SJSA1 (cell line): Measurements from ENCODE around the gene TBC1D8. TPM values are rescaled to one million over a fixed set of nuclear protein-coding genes. Genes with fewer than 3 reads are reported as not detected.

Source experiments
- DNase-seq, 2 experiments: peaks; one replicate each; pipeline ENCODE4 v3.0.0-alpha.2; 2015 to 2020; ENCODE audit warnings: low spot score in 2 of 2, low read depth in 1 of 2
- H3K27ac ChIP-seq: fragments of 250-450 bp; sonication (Bioruptor Pico); 2 replicates; pipeline ENCODE4 v1.5.1; 2020; ENCODE audit warnings: mild to moderate bottlenecking, moderate library complexity
- H3K27me3 ChIP-seq: fragments of 250-450 bp; sonication (Bioruptor Pico); replicated peaks from 2 replicates; pipeline ENCODE4 v1.5.1; 2020; ENCODE audit warnings: mild to moderate bottlenecking, moderate library complexity
- H3K36me3 ChIP-seq: fragments of 250-450 bp; sonication (Bioruptor Pico); 2 replicates; pipeline ENCODE4 v1.5.1; 2020; ENCODE audit warnings: mild to moderate bottlenecking
- H3K4me1 ChIP-seq: fragments of 250-450 bp; sonication (Bioruptor Pico); replicated peaks from 2 replicates; pipeline ENCODE4 v1.6.1; 2021; ENCODE audit warnings: mild to moderate bottlenecking
- H3K4me3 ChIP-seq: fragments of 250-450 bp; sonication (Bioruptor Pico); 2 replicates; pipeline ENCODE4 v1.5.1; 2020; ENCODE audit warnings: mild to moderate bottlenecking
- H3K9me3 ChIP-seq: fragments of 250-450 bp; sonication (Bioruptor Pico); replicated peaks from 2 replicates; pipeline ENCODE4 v1.5.1; 2020; ENCODE audit warnings: mild to moderate bottlenecking
- total RNA-seq: library from RNA; depleted of rRNA; stranded (reverse); fragments of >200 nt; shearing (Covaris generic); gene quantifications from 2 replicates; pipeline ENCODE4 v1.2.3, GENCODE V29; 2014

Gene TBC1D8
- total RNA-seq, 1 experiment from 2014 or later, result 18.6 TPM

DNA sequence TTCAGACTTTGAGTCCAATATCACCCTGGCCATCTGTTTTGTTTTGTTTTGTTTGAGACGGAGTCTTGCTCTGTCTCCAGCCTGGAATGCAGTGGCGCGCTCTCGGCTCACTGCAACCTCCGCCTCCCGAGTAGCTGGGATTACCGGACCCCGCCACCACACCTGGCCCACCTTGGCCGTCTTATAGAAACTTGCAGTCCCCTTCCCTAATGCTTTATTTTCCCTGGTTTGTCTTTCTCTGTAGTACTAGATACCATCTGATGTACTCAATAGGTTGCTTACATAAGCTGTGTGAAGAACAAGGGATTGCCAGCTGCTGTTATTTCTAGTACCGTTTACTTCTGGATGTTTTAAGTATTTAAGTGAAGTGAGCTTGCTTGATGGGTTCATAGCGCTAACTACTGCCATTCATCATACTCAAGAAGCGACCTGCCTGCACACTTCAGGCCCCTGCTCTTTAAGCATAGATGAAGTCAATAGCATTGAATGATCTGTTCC is 147.9 kb downstream of the TBC1D8 start:
- H3K9me3 ChIP-seq, result no peaks in the 10 kb centered on the region
- peak overlapping the region; percentile 77 for H3K4me3 ChIP-seq
- DNase-seq, result peak in 1 of 2 experiments; percentile 41
- H3K36me3 ChIP-seq, result peaks cover 61% of the 10 kb centered on the region
- H3K27me3 ChIP-seq, result no peaks in the 10 kb centered on the region
- H3K4me1 ChIP-seq, result peaks cover 14% of the 10 kb centered on the region
- peak overlapping the region; percentile 81; the same call in 1 of the 2 replicates for H3K27ac ChIP-seq

DNA sequence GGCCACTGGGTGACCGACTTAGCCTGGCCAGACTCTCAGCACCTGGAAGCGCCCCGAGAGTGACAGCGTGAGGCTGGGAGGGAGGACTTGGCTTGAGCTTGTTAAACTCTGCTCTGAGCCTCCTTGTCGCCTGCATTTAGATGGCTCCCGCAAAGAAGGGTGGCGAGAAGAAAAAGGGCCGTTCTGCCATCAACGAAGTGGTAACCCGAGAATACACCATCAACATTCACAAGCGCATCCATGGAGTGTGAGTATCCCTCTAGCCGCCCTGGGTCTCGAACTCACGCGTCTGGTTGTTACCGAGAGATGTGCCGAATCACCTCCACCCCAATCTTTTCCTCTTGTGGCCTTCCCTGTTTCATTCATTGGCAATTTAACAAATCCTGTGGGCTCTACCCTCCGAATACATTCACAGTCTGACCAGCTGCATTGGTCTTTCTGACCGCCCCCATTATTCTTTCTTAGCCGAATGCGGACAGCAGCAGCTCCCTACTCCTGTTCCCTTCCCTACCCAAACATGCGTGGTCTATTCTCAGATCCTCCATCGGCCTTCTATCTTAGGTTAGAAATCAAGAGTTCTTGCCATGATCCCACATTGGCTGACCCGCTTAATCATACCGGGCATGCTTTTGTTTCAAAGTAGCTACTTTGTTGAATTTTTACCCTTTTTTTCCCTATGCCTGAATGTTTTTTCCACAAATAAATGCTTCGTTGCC is 148.5 kb downstream of the TBC1D8 start:
- H3K9me3 ChIP-seq, result no peaks in the 10 kb centered on the region
- H3K27me3 ChIP-seq, result no peaks in the 10 kb centered on the region
- peak overlapping the region; percentile 81 for H3K27ac ChIP-seq
- peaks cover 55% of the 10 kb centered on the region for H3K36me3 ChIP-seq
- H3K4me1 ChIP-seq, result peaks cover 14% of the 10 kb centered on the region
- peak overlapping the region; percentile 77 for H3K4me3 ChIP-seq
- DNase-seq, result peak in 1 of 2 experiments; percentile 41

DNA sequence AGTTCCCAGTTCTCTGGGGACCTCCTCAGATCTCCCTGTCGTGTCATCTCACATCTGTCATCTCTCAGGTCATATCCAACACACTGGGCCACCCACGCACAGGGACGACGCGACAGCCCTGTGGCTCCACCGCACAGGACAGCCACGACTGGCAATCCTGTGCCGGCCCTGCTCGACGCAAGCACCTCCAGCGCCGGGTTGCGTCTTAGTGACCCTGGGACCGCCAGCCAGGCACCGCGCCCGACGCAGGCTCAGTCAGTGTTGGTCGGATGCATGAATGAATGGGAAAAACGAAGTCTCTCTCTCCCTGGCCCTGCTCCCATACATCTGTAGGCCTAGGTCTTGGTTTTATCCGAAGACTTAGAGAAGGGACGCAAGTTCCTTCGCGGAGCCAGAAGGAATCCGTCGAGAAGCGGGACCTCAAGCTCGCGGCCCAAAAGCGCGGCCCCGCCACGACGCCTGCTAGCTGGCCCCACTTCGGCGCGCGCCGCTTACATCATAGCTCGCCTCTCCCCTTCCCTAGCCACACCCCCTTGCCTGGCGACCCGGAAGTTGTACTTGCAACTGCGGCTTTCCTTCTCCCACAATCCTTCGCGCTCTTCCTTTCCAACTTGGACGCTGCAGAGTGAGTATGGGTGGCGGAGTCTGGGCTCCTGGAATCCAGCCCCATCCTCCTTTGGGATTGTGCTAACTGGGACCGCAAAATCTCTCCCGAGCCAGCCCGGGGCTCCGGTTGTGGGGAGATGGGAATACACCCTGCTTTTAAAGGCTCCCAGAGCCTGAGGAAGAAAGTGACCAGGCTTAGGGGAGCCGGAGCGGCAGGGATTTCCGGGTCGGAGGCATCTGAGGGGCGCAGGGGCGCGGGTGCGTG is 149.3 kb downstream of the TBC1D8 start, which contains the start of gene RPL31:
RPL31 (plus strand) TSS at position 599 of the 871 bp plus-strand sequence. CDS start 413 bp downstream, outside the sequence.
- peak within 1 kb of the TSS; percentile 81 for H3K27ac ChIP-seq
- peaks cover 47% of the 10 kb centered on the region for H3K36me3 ChIP-seq
- no peaks in the 10 kb centered on the region for H3K27me3 ChIP-seq
- H3K4me1 ChIP-seq, result peaks cover 14% of the 10 kb centered on the region
- H3K9me3 ChIP-seq, result no peaks in the 10 kb centered on the region
- peak within 1 kb of the TSS; percentile 77 for H3K4me3 ChIP-seq
- peak; percentile 95 to 98 for DNase-seq

DNA sequence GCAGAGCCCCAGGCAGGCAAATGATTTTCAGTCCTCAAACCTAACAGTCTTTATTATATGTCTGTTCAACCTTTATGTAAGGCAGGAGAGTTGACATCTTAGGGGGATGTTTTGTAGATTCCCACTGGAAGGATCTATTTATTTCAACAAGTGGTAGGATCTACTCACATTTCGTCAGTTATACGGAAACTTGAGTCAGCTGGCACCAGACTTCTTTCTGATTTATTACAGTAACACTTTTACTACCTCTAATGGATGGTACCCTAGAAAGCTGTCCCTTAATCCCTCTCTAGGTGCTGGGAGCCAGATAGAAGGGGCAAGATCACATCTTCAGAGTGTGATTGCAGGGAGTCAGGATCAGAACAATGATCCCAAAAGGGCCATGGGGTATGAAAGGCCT is 151.2 kb downstream of the TBC1D8 start:
- no peak overlapping the region for H3K4me3 ChIP-seq
- no peak overlapping the region for H3K27ac ChIP-seq
- H3K27me3 ChIP-seq, result no peaks in the 10 kb centered on the region
- H3K36me3 ChIP-seq, result peaks cover 28% of the 10 kb centered on the region
- peaks cover 14% of the 10 kb centered on the region for H3K4me1 ChIP-seq
- no peak for DNase-seq
- no peaks in the 10 kb centered on the region for H3K9me3 ChIP-seq

DNA sequence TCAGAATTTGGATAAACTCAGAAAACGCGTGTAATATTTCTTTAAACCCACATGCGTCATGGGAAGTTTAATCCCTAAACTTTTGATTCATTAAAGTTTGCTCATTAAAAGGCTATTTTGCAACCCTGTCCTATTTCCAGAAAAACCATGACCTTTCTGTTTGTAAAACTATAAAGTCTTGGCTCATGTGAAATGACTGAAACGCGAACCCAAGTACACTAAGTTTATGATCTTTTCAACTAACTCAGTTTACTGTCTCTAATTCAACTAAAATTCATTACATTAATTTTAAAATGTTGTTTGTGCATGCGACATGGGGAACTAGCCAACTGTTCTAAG is 153.0 kb downstream of the TBC1D8 start:
- DNase-seq, result no peak
- Histone ChIP-seq H3K9me3 (no peaks in the 10 kb centered on the region), H3K27me3 (no peaks in the 10 kb centered on the region), H3K27ac (no peak overlapping the region), H3K4me3 (no peak overlapping the region), H3K4me1 (peaks cover 6% of the 10 kb centered on the region), H3K36me3 (peaks cover 10% of the 10 kb centered on the region)

DNA sequence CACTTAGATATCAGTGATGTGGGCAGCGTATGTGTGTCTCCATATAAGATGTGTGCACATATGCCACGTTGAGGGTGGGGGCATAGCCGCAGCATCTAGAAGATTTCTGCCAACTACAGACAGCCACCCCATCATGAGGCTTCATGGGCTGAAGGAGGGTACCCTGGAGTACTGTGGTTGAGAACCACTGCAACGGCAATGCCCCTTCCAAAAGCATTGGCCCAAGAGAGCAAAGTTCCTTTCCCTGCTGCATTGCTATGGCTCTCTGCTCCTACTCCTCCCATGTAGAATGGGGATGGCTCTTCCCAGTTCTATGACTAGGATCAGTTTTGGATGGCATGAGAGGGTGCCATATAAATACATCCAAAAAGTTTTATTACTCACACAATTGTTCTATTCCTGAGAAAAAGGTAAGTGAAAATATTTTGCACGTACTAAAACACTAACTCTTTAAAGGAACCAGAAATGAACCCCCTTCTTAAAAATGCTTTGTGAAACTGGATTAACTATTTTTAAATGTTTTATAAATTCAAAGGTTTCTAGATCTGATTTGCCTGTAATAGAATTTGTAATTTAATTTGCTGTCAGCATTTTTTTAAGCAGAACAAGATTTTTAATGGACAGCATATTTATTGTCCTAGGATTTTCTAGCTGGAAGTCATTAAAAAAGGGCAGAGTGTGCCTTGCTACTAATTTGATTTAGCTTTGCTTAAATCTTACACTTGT is 153.5 kb downstream of the TBC1D8 start:
- Histone ChIP-seq H3K27me3 (no peaks in the 10 kb centered on the region), H3K27ac (no peak overlapping the region), H3K4me1 (peaks cover 6% of the 10 kb centered on the region), H3K36me3 (peaks cover 4% of the 10 kb centered on the region), H3K9me3 (no peaks in the 10 kb centered on the region), H3K4me3 (no peak overlapping the region)
- no peak for DNase-seq

DNA sequence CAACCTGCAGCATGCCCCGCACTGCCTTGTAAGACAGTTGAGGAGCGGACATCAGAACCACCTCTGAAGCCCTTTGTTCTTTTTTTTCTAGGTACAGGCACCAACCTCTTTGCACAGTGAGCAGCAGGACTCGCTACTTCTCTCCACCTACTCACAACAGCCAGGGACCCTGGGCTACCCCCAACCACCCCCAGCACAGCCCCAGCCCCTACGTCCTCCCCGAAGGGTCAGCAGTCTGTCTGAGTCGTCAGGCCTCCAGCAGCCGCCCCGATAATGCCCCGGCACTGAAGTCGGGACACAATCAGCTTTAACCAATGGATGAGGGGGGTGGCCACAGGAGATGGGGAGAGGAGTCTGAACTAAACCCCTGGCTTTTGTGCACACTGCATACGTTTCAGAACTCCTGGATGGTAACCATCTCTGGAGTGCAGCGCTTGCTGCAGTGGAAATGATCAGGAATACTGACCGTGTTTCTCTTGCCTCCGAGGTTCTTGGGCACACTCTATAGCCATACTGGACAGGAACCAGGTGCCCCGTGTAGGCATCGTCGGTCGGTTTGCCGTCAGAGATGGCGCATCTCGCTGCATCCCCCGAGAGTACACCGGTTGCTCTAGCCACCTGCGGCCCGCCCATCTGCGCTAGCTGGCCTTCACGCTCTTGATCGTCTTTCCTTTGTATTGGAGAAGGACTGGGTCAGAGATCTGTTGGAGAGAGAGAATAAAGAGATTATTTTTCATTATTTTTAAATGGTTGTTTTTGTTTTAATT is 155.7 kb downstream of the TBC1D8 start:
- H3K4me3 ChIP-seq, result no peak overlapping the region
- H3K36me3 ChIP-seq, result no peaks in the 10 kb centered on the region
- no peaks in the 10 kb centered on the region for H3K9me3 ChIP-seq
- no peak overlapping the region for H3K27ac ChIP-seq
- H3K4me1 ChIP-seq, result no peaks in the 10 kb centered on the region
- DNase-seq, result no peak
- no peaks in the 10 kb centered on the region for H3K27me3 ChIP-seq

DNA sequence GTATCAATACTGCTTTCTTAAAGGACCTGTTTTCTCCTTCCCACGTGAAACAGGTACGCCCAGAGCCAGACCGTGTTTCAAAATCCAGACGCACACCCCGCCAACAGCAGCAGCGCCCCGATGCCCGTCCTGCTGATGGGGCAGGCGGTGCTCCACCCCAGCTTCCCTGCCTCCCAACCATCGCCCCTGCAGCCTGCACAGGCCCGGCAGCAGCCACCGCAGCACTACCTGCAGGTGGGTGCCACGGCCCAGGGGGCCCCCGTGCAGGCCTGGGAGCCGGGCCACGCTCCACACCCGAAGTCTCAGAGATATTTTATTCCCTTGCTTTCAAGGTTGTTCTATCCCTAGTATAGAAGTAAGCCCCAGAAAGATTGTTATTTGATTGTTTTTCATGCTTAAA is 157.9 kb downstream of the TBC1D8 start:
- DNase-seq, result peak in 1 of 2 experiments; percentile 23
- Histone ChIP-seq H3K4me3 (no peak overlapping the region), H3K9me3 (no peaks in the 10 kb centered on the region), H3K27ac (no peak overlapping the region), H3K4me1 (no peaks in the 10 kb centered on the region), H3K27me3 (no peaks in the 10 kb centered on the region), H3K36me3 (no peaks in the 10 kb centered on the region)

DNA sequence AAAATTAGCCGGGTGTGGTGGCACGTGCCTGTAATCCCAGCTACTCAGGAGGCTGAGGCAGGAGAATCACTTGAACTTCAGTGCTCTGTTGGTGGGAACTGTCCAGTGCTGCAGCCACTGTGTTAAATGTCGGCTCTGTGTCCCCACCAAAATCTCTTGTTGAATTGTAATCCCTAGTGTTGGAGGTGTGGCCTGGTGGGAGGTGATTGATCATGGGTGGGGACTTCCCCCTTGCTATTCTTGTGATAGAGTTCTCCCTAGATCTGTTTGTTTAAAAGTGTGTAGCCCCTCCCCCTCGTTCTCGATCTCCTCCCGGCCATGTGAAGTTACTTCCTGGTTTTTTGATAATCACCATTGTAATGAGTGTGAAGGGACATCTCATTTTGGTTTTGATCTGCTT is 158.9 kb downstream of the TBC1D8 start:
- Histone ChIP-seq H3K36me3 (no peaks in the 10 kb centered on the region), H3K9me3 (no peaks in the 10 kb centered on the region), H3K4me3 (no peak overlapping the region), H3K27me3 (no peaks in the 10 kb centered on the region), H3K27ac (no peak overlapping the region), H3K4me1 (no peaks in the 10 kb centered on the region)
- peak in 1 of 2 experiments; percentile 20 for DNase-seq

DNA sequence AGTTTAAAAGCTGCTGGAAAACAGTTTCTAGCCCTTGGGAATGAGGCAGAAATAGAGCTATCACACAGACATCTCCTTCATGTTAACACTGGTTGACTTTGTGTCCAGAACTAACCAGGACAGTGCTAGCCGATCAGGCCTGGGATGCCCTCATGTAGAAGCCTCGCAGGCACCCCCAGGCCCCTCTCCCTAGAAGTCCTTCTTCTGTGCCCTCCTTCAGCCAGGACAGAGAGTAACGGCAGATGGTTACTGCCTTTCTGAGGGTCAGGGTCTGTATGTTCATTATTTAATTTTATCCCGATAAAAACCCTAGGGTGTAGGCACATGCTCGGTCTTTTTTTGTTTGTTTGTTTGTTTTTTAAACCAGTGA is 159.8 kb downstream of the TBC1D8 start:
- Histone ChIP-seq H3K4me3 (no peak overlapping the region), H3K36me3 (no peaks in the 10 kb centered on the region), H3K27me3 (no peaks in the 10 kb centered on the region), H3K27ac (no peak overlapping the region), H3K9me3 (no peaks in the 10 kb centered on the region), H3K4me1 (no peaks in the 10 kb centered on the region)
- DNase-seq, result peak in 1 of 2 experiments; percentile 22

DNA sequence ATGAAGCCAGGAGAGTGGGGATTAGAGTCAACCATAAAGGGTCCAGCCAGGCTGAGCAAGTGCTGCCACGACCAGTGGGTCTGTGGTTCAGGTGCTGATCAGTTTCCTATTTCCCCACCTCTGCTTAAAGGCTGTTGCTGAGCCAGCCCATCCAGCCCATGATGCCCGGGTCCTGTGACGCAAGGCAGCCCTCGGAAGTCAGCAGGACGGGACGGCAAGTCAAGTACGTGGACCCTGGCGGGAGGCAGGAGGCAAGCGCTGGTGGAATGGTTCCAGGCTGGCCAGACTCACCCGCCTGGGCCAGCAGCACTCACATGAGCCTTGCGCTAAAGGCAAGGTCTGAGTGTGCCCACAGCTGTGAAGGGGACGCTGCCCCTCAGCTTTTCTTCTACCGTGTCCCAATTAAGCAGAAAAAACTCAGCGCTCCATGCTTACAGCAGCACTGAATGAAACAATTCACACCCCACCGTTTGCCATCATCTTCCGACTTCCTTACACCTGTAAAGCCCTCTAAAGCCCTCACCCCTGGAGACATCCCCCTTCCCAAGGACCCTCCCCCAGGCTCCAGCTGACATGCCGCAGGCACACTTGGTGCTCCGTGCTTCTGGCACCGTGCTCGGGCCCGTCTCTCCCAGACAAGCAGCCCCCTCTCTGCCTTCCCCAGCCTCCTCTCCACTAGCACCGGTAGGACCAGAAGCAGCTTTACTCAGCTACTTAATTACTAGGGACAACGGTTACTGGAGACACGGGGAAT is 160.4 kb downstream of the TBC1D8 start:
- H3K4me3 ChIP-seq, result no peak overlapping the region
- H3K4me1 ChIP-seq, result no peaks in the 10 kb centered on the region
- no peaks in the 10 kb centered on the region for H3K36me3 ChIP-seq
- peak in 1 of 2 experiments; percentile 42 for DNase-seq
- no peak overlapping the region for H3K27ac ChIP-seq
- no peaks in the 10 kb centered on the region for H3K9me3 ChIP-seq
- no peaks in the 10 kb centered on the region for H3K27me3 ChIP-seq

DNA sequence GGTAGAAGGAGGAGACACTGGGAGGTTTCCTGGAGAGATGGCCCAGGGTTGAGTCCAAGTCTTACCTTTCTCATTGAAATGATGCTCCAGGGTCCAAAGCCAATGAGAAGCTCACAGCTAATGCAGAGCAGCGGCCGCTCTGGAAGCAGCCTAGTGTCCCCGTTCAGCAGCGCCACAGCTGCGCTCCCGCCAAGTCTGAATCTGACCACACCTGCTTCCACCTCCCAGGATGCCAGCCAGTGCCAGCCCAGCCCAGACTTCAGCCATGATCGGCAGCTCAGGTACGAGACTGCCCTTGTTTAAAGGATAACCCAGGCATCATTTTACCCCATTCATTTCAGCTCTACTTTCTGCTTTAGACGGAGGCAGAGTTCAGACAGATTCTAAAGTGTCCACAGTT is 161.0 kb downstream of the TBC1D8 start:
- Histone ChIP-seq H3K27ac (no peak overlapping the region), H3K4me3 (no peak overlapping the region)

More for the DNA sequence above, 161.0 kb downstream of the TBC1D8 start:
- Histone ChIP-seq H3K4me1 (no peaks in the 10 kb centered on the region), H3K27me3 (no peaks in the 10 kb centered on the region), H3K36me3 (no peaks in the 10 kb centered on the region), H3K9me3 (no peaks in the 10 kb centered on the region)
- no peak for DNase-seq
